Loucy (cell line): Measurements from ENCODE around the gene GALNT18.

Source experiments
- CTCF ChIP-seq: fragments of 200-600 bp; sonication (generic); conservative IDR thresholded peaks from 2 replicates; pipeline ENCODE4 v1.5.1; 2014; ENCODE audit warnings: mild to moderate bottlenecking, antibody characterized with exemption, low read length
- EZH2phosphoT487 ChIP-seq: fragments of 200-600 bp; IDR thresholded peaks from 2 replicates; pipeline ENCODE4 v1.6.1; 2018; ENCODE audit warnings: antibody characterized with exemption, mild to moderate bottlenecking, moderate library complexity, borderline replicate concordance

GRCh38 chr11:11519184-11519583 is 102.6 kb downstream of the GALNT18 start:
- TF ChIP-seq CTCF (no peak), EZH2phosphoT487 (no peak)
